Glutamatergic neuron (in vitro differentiated cells): Measurements from ENCODE around the gene TNFAIP8. TPM values are rescaled to one million over a fixed set of nuclear protein-coding genes. Genes with fewer than 3 reads are reported as not detected.
A peak's percentile ranks its signal among the peaks of the same experiment; 100 is the strongest.
"Not testable (repeated sequence)": the region's sequence is repeated elsewhere in the genome, so short reads cannot be mapped to it uniquely, and the experiment has no call there.

Experiments used
- DNase-seq: peaks from one replicate; pipeline ENCODE4 v3.0.0; 2022
- H3K27ac Mint-ChIP-seq: one replicate; pipeline ENCODE4 v1.8.0; 2020; ENCODE audit warnings: mild to moderate bottlenecking, mixed read lengths, inconsistent platforms; ENCODE audit not compliant: unreplicated experiment
- H3K27me3 Mint-ChIP-seq: one replicate; pipeline ENCODE4 v1.8.0; 2020; ENCODE audit warnings: mild to moderate bottlenecking, moderate library complexity, mixed read lengths, inconsistent platforms; ENCODE audit not compliant: unreplicated experiment
- H3K36me3 Mint-ChIP-seq: one replicate; pipeline ENCODE4 v1.8.0; 2020; ENCODE audit warnings: mild to moderate bottlenecking, mixed read lengths, inconsistent platforms; ENCODE audit not compliant: unreplicated experiment
- H3K4me1 Mint-ChIP-seq: one replicate; pipeline ENCODE4 v1.8.0; 2020; ENCODE audit warnings: mild to moderate bottlenecking, low read depth, mixed read lengths, inconsistent platforms; ENCODE audit not compliant: unreplicated experiment
- H3K4me3 Mint-ChIP-seq: one replicate; pipeline ENCODE4 v1.8.0; 2020; ENCODE audit warnings: mild to moderate bottlenecking, mixed read lengths, inconsistent platforms; ENCODE audit not compliant: unreplicated experiment
- H3K9me3 Mint-ChIP-seq: one replicate; pipeline ENCODE4 v1.8.0; 2020; ENCODE audit warnings: mild to moderate bottlenecking, moderate library complexity, mixed read lengths, inconsistent platforms; ENCODE audit not compliant: unreplicated experiment
- CTCF ChIP-seq: fragments of 200-600 bp; sonication (generic); IDR thresholded peaks from one replicate; pipeline ENCODE4 v1.5.0; 2021; ENCODE audit not compliant: partially characterized antibody, unreplicated experiment
- total RNA-seq: library from RNA; stranded (reverse); fragmentation: NEBNext Ultra II Directional; extraction: Animal tissue kit (Norgen Biotek cat#: 25700); gene quantifications from one replicate; pipeline ENCODE4 v1.2.1, GENCODE V29; 2021; ENCODE audit not compliant: unreplicated experiment

Gene TNFAIP8
- total RNA-seq, 1 donor from 2014 or later, result 2.5 TPM

DNA sequence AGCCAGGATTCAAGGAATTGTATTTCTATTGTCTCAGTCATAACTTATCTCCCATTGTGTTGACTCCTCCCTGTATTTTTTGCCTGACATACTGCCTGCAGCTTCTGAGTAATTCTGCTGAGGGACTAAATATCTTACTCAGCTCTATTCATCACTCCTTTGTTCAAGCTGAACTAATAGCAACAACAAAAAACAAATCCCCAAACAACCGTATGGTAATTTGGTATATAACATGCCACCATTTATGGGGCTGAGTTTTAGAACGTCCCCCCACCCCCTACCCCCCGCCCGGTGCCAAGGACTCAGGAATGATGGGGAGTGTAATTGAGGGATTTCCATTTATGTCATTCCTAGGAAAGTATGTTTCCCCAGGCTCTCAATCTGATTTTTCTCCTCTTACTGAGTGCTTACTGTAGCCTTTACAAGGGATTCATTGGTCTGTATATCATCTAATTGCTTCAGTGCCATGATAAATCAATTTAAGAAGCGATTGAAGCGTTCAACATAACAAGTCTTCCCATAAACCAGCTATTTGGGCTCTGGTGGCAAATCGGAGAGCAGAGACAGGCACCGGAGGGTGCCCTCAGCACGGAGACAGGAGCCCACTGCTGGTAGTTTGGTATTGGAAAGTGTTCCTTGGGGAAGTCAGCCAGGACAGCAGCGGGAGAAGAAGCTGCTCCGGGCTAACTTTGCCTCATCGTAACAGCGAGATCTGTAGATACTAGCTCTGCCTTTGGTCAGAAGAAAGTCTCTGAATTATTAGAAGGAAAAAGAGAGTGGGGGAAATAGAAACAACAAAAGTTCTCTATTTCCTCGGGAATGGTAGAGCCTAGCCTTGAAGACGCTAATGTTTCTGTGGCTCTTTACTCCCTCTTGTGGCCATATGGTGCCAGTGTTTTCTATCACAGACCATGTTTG lies 55.8 kb downstream of the TNFAIP8 start:
- Mint-ChIP-seq H3K27me3 (no peaks in the 10 kb centered on the region), H3K9me3 (no peaks in the 10 kb centered on the region), H3K4me1 (peaks cover 2% of the 10 kb centered on the region), H3K36me3 (no peaks in the 10 kb centered on the region), H3K4me3 (peak overlapping the region; percentile 97), H3K27ac (no peak overlapping the region)
- DNase-seq, result no peak
- peak; percentile 89 for TF ChIP-seq CTCF

- TF ChIP-seq CTCF, result peak; percentile 36
- H3K4me3 Mint-ChIP-seq, result peak overlapping the region; percentile 97
- H3K27ac Mint-ChIP-seq, result no peak overlapping the region
- H3K9me3 Mint-ChIP-seq, result no peaks in the 10 kb centered on the region
- H3K36me3 Mint-ChIP-seq, result no peaks in the 10 kb centered on the region
- no peak for DNase-seq
- H3K27me3 Mint-ChIP-seq, result no peaks in the 10 kb centered on the region
- peaks cover 2% of the 10 kb centered on the region for H3K4me1 Mint-ChIP-seq
These were observed 56.7 kb downstream of the TNFAIP8 start for GRCh38 chr5:119412279-119413227.

DNA sequence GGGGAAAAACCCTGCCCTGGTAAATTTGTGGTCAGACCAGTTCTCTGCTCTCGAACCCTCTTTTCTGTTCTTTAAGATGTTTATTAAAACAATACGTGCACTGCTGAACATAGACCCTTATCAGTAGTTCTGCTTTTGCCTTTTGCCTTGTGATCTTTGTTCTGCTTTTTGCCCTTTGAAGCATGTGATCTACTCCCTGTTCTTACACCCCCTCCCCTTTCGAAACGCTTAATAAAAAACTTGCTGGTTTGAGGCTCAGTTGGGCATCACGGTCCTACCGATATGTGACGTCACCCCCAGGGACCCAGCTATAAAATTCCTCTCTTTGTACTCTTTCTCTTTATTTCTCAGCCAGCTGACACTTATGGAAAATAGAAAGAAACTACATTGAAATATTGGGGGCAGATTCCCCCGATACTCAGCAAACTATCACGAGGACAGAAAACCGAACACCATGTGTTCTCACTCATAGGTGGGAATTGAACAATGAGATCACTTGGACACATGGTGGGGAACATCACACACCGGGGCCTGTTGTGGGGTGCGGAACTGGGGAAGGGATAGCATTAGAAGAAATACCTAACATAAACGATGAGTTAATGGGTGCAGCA lies 58.4 kb downstream of the TNFAIP8 start:
- H3K4me1 Mint-ChIP-seq, H3K36me3 Mint-ChIP-seq, DNase-seq, H3K27me3 Mint-ChIP-seq, H3K9me3 Mint-ChIP-seq, H3K4me3 Mint-ChIP-seq, H3K27ac Mint-ChIP-seq: not testable (repeated sequence)

- H3K36me3 Mint-ChIP-seq, result no peaks in the 10 kb centered on the region
- no peak overlapping the region for H3K27ac Mint-ChIP-seq
- no peaks in the 10 kb centered on the region for H3K9me3 Mint-ChIP-seq
- no peak for TF ChIP-seq CTCF
- DNase-seq, result no peak
- no peaks in the 10 kb centered on the region for H3K27me3 Mint-ChIP-seq
- H3K4me1 Mint-ChIP-seq, result no peaks in the 10 kb centered on the region
- no peak overlapping the region for H3K4me3 Mint-ChIP-seq
These were observed 62.2 kb downstream of the TNFAIP8 start for GRCh38 chr5:119417891-119418605.

- no peaks in the 10 kb centered on the region for H3K27me3 Mint-ChIP-seq
- H3K4me1 Mint-ChIP-seq, result no peaks in the 10 kb centered on the region
- H3K9me3 Mint-ChIP-seq, result no peaks in the 10 kb centered on the region
- no peaks in the 10 kb centered on the region for H3K36me3 Mint-ChIP-seq
- H3K4me3 Mint-ChIP-seq, result no peak overlapping the region
- no peak overlapping the region for H3K27ac Mint-ChIP-seq
- TF ChIP-seq CTCF, result no peak
- DNase-seq, result no peak
These were observed 62.8 kb downstream of the TNFAIP8 start for GRCh38 chr5:119418606-119419100.
